B cell (primary cell): Measurements from ENCODE around the gene PEX10. TPM values are rescaled to one million over a fixed set of nuclear protein-coding genes. Genes with fewer than 3 reads are reported as not detected.

Source experiments
- ATAC-seq: fragments of 200-7000 bp; cut with Tn5 transposase; one replicate; pipeline ENCODE4 v1.10.0; 2021; ENCODE audit warnings: low read depth, mild to moderate bottlenecking, moderate number of reproducible peaks, moderate library complexity
- CTCF ChIA-PET: fragments of 350-600 bp; sonication (Branson Sonifier 250); formaldehyde crosslinking; loops from one replicate; lab custom pipeline; 2021; ENCODE audit warnings: antibody characterized with exemption, inconsistent platforms; lab: Charles Lee
- POLR2A ChIA-PET: fragments of 350-600 bp; sonication (Branson Sonifier 250); formaldehyde crosslinking; loops from one replicate; lab custom pipeline; 2021; ENCODE audit warnings: antibody characterized with exemption; lab: Charles Lee
- DNase-seq: peaks from one replicate; pipeline ENCODE4 v3.0.0; 2013
- H2AFZ ChIP-seq: 2 replicates; pipeline ENCODE4 v1.6.1; 2012; ENCODE audit warnings: mild to moderate bottlenecking, low read depth, low read length; ENCODE audit not compliant: insufficient read depth, poor library complexity, severe bottlenecking
- H3K27ac ChIP-seq, 2 donors: 1 replicate in 1 of 2; 2 replicates in 1 of 2; pipeline ENCODE4 v1.5.1; 2012 to 2013; ENCODE audit warnings: low read length in 2 of 2, mild to moderate bottlenecking in 2 of 2, moderate library complexity in 1 of 2
- H3K27me3 ChIP-seq, 4 experiments: fragments of 200-600 bp in 1 of 4; sonication (generic) in 1 of 4; replicated peaks in 1 of 4; 1 replicate in 2 of 4; 2 replicates in 2 of 4; pipeline versions ENCODE4 v1.6.1 to v1.7.0; 2013 to 2016; ENCODE audit warnings: low read length in 3 of 4, mild to moderate bottlenecking in 2 of 4, mixed read lengths in 1 of 4, moderate library complexity in 1 of 4; ENCODE audit not compliant: insufficient read depth in 4 of 4, control insufficient read depth in 3 of 4; ENCODE audit errors: control extremely low read depth in 1 of 4
- H3K36me3 ChIP-seq, 2 experiments: replicated peaks in 1 of 2; 1 replicate in 1 of 2; 2 replicates in 1 of 2; pipeline versions ENCODE4 v1.6.1 to v1.7.1; 2013; ENCODE audit warnings: low read length in 1 of 2; ENCODE audit not compliant: insufficient read depth in 2 of 2, control insufficient read depth in 1 of 2; ENCODE audit errors: control extremely low read depth in 1 of 2, extremely low read depth in 1 of 2
- H3K4me1 ChIP-seq, 2 donors: fragments of 200-600 bp in 1 of 2; sonication (generic) in 1 of 2; 1 replicate in 1 of 2; 2 replicates in 1 of 2; pipeline versions ENCODE4 v1.5.1 to v1.6.1; 2013 to 2017; ENCODE audit warnings: low read length in 2 of 2; ENCODE audit not compliant: control insufficient read depth in 2 of 2, insufficient read depth in 2 of 2
- H3K4me2 ChIP-seq: replicated peaks from 2 replicates; pipeline ENCODE3; 2012; ENCODE audit warnings: mild to moderate bottlenecking, low read depth, low read length; ENCODE audit not compliant: poor library complexity, severe bottlenecking
- H3K4me3 ChIP-seq, 5 experiments: fragments of 200-600 bp in 1 of 5; sonication (generic) in 1 of 5; 1 replicate in 3 of 5; 2 replicates in 2 of 5; pipeline versions ENCODE4 v1.5.1 to v1.7.0; 2011 to 2016; ENCODE audit warnings: low read length in 4 of 5, mild to moderate bottlenecking in 4 of 5, low read depth in 2 of 5, control low read depth in 1 of 5, moderate library complexity in 1 of 5; ENCODE audit not compliant: insufficient read depth in 1 of 5; ENCODE audit errors: control extremely low read depth in 1 of 5, extremely low read depth in 1 of 5
- H3K79me2 ChIP-seq: fragments of 200-600 bp; sonication (generic); one replicate; pipeline ENCODE4 v1.6.0; 2016; ENCODE audit warnings: low read length; ENCODE audit not compliant: control insufficient read depth, insufficient read depth
- H3K9ac ChIP-seq: fragments of 200-600 bp; sonication (generic); 2 replicates; pipeline ENCODE4 v1.6.1; 2017; ENCODE audit warnings: mild to moderate bottlenecking, low read length, moderate library complexity
- H3K9me3 ChIP-seq, 3 donors: one replicate each; pipeline versions ENCODE4 v1.6.1 to v1.7.1; 2013; ENCODE audit warnings: low read length in 2 of 3; ENCODE audit not compliant: control insufficient read depth in 2 of 3, insufficient read depth in 1 of 3; ENCODE audit errors: control extremely low read depth in 1 of 3
- H4K20me1 ChIP-seq: 2 replicates; pipeline ENCODE4 v1.6.0; 2012; ENCODE audit warnings: mild to moderate bottlenecking, low read length; ENCODE audit not compliant: insufficient read depth, control insufficient read depth, poor library complexity, severe bottlenecking
- H3K27ac Mint-ChIP-seq: one replicate; pipeline ENCODE4 v1.8.0; 2021; ENCODE audit warnings: mixed read lengths
- H3K27me3 Mint-ChIP-seq: one replicate; pipeline ENCODE4 v1.8.0; 2021; ENCODE audit warnings: mixed read lengths
- H3K4me1 Mint-ChIP-seq: one replicate; pipeline ENCODE4 v1.8.0; 2021; ENCODE audit warnings: mixed read lengths
- H3K4me3 Mint-ChIP-seq: one replicate; pipeline ENCODE4 v1.8.0; 2021; ENCODE audit warnings: mixed read lengths
- H3K9me3 Mint-ChIP-seq: one replicate; pipeline ENCODE4 v1.8.0; 2022; ENCODE audit warnings: mixed read lengths; ENCODE audit not compliant: insufficient read depth
- CTCF ChIP-seq: fragments of 200-600 bp; IDR thresholded peaks from one replicate; pipeline ENCODE4 v1.8.0; 2022; ENCODE audit warnings: antibody characterized with exemption, mild to moderate bottlenecking
- EZH2 ChIP-seq: IDR thresholded peaks from 2 replicates; pipeline ENCODE4 v1.6.1; 2012; ENCODE audit warnings: borderline replicate concordance, low read depth, mild to moderate bottlenecking, moderate library complexity, low read length; ENCODE audit not compliant: insufficient read depth, poor library complexity, severe bottlenecking
- WGBS: methylation state at CpG from one replicate; pipeline ENCODE4 v1.1.5; 2013; ENCODE audit warnings: missing lambda C conversion rate; ENCODE audit not compliant: insufficient coverage; 5-methylcytosine and 5-hydroxymethylcytosine counted together
- intact Hi-C: fragments of 100-400 bp; cut with micrococcal nuclease; formaldehyde crosslinking; loops from one replicate; pipeline ENCODE4 v1.10.0; 2022
- polyA plus RNA-seq: library from polyadenylated mRNA; depleted of rRNA; stranded (reverse); fragments of >200 nt; gene quantifications from 2 replicates; pipeline ENCODE4 v1.2.3, GENCODE V29; 2012
- total RNA-seq, 2 donors: library from RNA; stranded (reverse); fragments of 120-200 nt in 1 of 2; gene quantifications; 1 replicate in 1 of 2; 2 replicates in 1 of 2; pipeline versions ENCODE4 v1.2.3 to v1.2.4, GENCODE V29; 2013 to 2022

The PEX10 gene
- total and polyA plus RNA-seq, 2 donors (not counting 1 experiment from before 2014, with no cell fraction given): 13.5 to 18.4 TPM

- Histone ChIP-seq H3K9me3 (peaks cover 0 to 13% (median 2%) of the 10 kb centered on the region in 3 donors), H3K79me2 (no peaks in the 10 kb centered on the region), H3K9ac (no peak overlapping the region), H4K20me1 (no peaks in the 10 kb centered on the region), H3K36me3 (no peaks in the 10 kb centered on the region), H3K4me1 (peaks cover 29 to 44% of the 10 kb centered on the region in 2 donors), H3K4me2 (peak overlapping the region; percentile 27), H2AFZ (no peak overlapping the region), H3K27me3 (no peaks in the 10 kb centered on the region), H3K4me3 (no peak overlapping the region), H3K27ac (no peak overlapping the region)
- Mint-ChIP-seq H3K27ac (peak overlapping the region; percentile 32), H3K9me3 (no peaks in the 10 kb centered on the region), H3K4me1 (peaks cover 23% of the 10 kb centered on the region), H3K4me3 (no peak overlapping the region), H3K27me3 (no peaks in the 10 kb centered on the region)
- intact Hi-C loops: loop anchor here (1.0 to 5.0 kb wide), 2 partner anchors 152 to 249 kb away; no protein-coding TSS in a partner anchor
- ChIA-PET CTCF (interaction anchor here (0.9 to 12.5 kb wide), 23 partner anchors 10 to 472 kb away, joined by 3 to 295 read pairs (median 6); partner anchors contain the start of genes FAAP20, MORN1, RER1 and SKI), POLR2A (interaction anchor here (1.0 to 2.0 kb wide), 6 partner anchors 66 to 186 kb away, joined by 3 to 24 read pairs (median 4); partner anchors contain the start of gene FAAP20)
- no peak for TF ChIP-seq CTCF
- 91% methylated on average over 31 of the region's 32 CpGs for WGBS
- ATAC-seq: no peak
- no peak for DNase-seq
Observed at GRCh38 chr1:2380816-2381591, 31.4 kb downstream of the PEX10 start.

GRCh38 chr1:2379733-2380404, 32.5 kb downstream of the PEX10 start:
- Histone ChIP-seq H4K20me1 (no peaks in the 10 kb centered on the region), H3K4me3 (no peak overlapping the region), H3K27ac (peak overlapping the region in 1 of 2 donors; percentile 57), H3K4me1 (peaks cover 29 to 44% of the 10 kb centered on the region in 2 donors), H3K4me2 (peak overlapping the region; percentile 47), H2AFZ (peak overlapping the region; percentile 35), H3K27me3 (no peaks in the 10 kb centered on the region), H3K36me3 (no peaks in the 10 kb centered on the region), H3K79me2 (no peaks in the 10 kb centered on the region), H3K9ac (no peak overlapping the region), H3K9me3 (peaks cover 0 to 13% (median 2%) of the 10 kb centered on the region in 3 donors)
- no peak for TF ChIP-seq CTCF
- no peak for TF ChIP-seq EZH2
- intact Hi-C loops: loop anchor here (5.0 kb wide), 1 partner anchor 248 kb away; no protein-coding TSS in a partner anchor
- peaks cover 25% of the 10 kb centered on the region for H3K4me1 Mint-ChIP-seq
- ATAC-seq: peak; percentile 42
- no peaks in the 10 kb centered on the region for H3K9me3 Mint-ChIP-seq
- H3K27me3 Mint-ChIP-seq: no peaks in the 10 kb centered on the region
- H3K4me3 Mint-ChIP-seq: peak overlapping the region; percentile 59
- DNase-seq: no peak
- POLR2A ChIA-PET: no interaction called here
- WGBS: 65% methylated on average over 14 of the region's 23 CpGs
- CTCF ChIA-PET: interaction anchor here (1.2 to 12.5 kb wide), 7 partner anchors 11 to 185 kb away, joined by 4 to 295 read pairs (median 19); partner anchors contain the start of genes FAAP20, MORN1, RER1 and SKI
- peak overlapping the region; percentile 81 for H3K27ac Mint-ChIP-seq
